ENCODE data around the gene ABCF3. TPM values are rescaled to one million over a fixed set of nuclear protein-coding genes. Genes with fewer than 3 reads are reported as not detected.

The ABCF3 gene
- total RNA-seq, 1 donor from 2014 or later, result 93.3 TPM

GRCh38 chr3:184230603-184231528 is 44.9 kb downstream of the ABCF3 start:
- peaks cover 10% of the 10 kb centered on the region in 2 donors for H3K4me1 ChIP-seq
- no peaks in the 10 kb centered on the region for H3K36me3 ChIP-seq
- no peaks in the 10 kb centered on the region for H3K9me3 ChIP-seq
- H3K27me3 ChIP-seq, result peaks cover 25% of the 10 kb centered on the region
- DNase-seq (ENCODE audit: low spot score in 2 of 2), result no peak
- H3K4me3 ChIP-seq, result peak overlapping the region; percentile 66 to 76
- intact Hi-C loops (cut with DNase I), result no loop called here
- no peak overlapping the region for H3K27ac ChIP-seq
- no peak for TF ChIP-seq CTCF (IDR thresholded peaks at IDR 0.05)

GRCh38 chr3:184231671-184232070 is 45.7 kb downstream of the ABCF3 start:
- H3K9me3 ChIP-seq, result no peaks in the 10 kb centered on the region
- intact Hi-C loops (cut with DNase I), result no loop called here
- DNase-seq (ENCODE audit: low spot score in 2 of 2), result no peak
- no peak for TF ChIP-seq CTCF (IDR thresholded peaks at IDR 0.05)
- H3K36me3 ChIP-seq, result no peaks in the 10 kb centered on the region
- no peak overlapping the region for H3K27ac ChIP-seq
- H3K27me3 ChIP-seq, result peaks cover 25% of the 10 kb centered on the region
- H3K4me3 ChIP-seq, result no peak overlapping the region
- H3K4me1 ChIP-seq, result peaks cover 10% of the 10 kb centered on the region in 2 donors

GRCh38 chr3:184233127-184233843 is 47.3 kb downstream of the ABCF3 start:
- intact Hi-C loops (cut with DNase I), result no loop called here
- Histone ChIP-seq H3K27me3 (peaks cover 25% of the 10 kb centered on the region), H3K27ac (no peak overlapping the region), H3K4me1 (peaks cover 10% of the 10 kb centered on the region in 2 donors), H3K36me3 (no peaks in the 10 kb centered on the region), H3K9me3 (no peaks in the 10 kb centered on the region), H3K4me3 (no peak overlapping the region)
- no peak for TF ChIP-seq CTCF (IDR thresholded peaks at IDR 0.05)
- no peak for DNase-seq (ENCODE audit: low spot score in 2 of 2)

GRCh38 chr3:184234224-184234623 is 48.2 kb downstream of the ABCF3 start:
- Histone ChIP-seq H3K4me1 (peaks cover 10% of the 10 kb centered on the region in 2 donors), H3K27me3 (peaks cover 25% of the 10 kb centered on the region), H3K4me3 (no peak overlapping the region), H3K9me3 (no peaks in the 10 kb centered on the region), H3K36me3 (no peaks in the 10 kb centered on the region), H3K27ac (no peak overlapping the region)
- intact Hi-C loops (cut with DNase I), result no loop called here
- TF ChIP-seq CTCF (IDR thresholded peaks at IDR 0.05), result no peak
- no peak for DNase-seq (ENCODE audit: low spot score in 2 of 2)

GRCh38 chr3:184234671-184235380 is 48.8 kb downstream of the ABCF3 start:
- Histone ChIP-seq H3K4me1 (peaks cover 6 to 10% of the 10 kb centered on the region in 2 donors), H3K4me3 (no peak overlapping the region), H3K9me3 (no peaks in the 10 kb centered on the region), H3K27ac (no peak overlapping the region), H3K36me3 (no peaks in the 10 kb centered on the region), H3K27me3 (peaks cover 21% of the 10 kb centered on the region)
- no peak for DNase-seq (ENCODE audit: low spot score in 2 of 2)
- TF ChIP-seq CTCF (IDR thresholded peaks at IDR 0.05), result no peak
- intact Hi-C loops (cut with DNase I), result no loop called here
